HepG2 (cell line): ENCODE measurements around the gene PEX7. TPM values are rescaled to one million over a fixed set of nuclear protein-coding genes. Genes with fewer than 3 reads are reported as not detected.

Experiments used
- ATAC-seq: fragments of 200-7000 bp; cut with Tn5 transposase; 3 replicates; pipeline ENCODE4 v1.9.1; 2020; ENCODE audit warnings: mild to moderate bottlenecking, moderate library complexity
- BruUV-seq: library from RNA; stranded (reverse); fragments of 400-500 nt; replicated peaks from 2 replicates; lab custom pipeline; 2021; lab: Mats Ljungman, UMichigan
- CTCF ChIA-PET: fragments of 300-600 bp; formaldehyde crosslinking; extraction: SDS; loops from one replicate; lab custom pipeline; 2021; ENCODE audit warnings: low total read pairs, inconsistent platforms, low intra/inter-chr PET ratio; lab: Yijun Ruan, JAX
- POLR2A ChIA-PET: fragments of 350-600 bp; sonication (Branson Sonifier 250); formaldehyde crosslinking; loops from one replicate; lab custom pipeline; 2020; ENCODE audit warnings: antibody characterized with exemption, inconsistent platforms; lab: Yijun Ruan, JAX
- DNase-seq: peaks from one replicate; pipeline ENCODE4 v3.0.0-alpha.2; 2015; ENCODE audit warnings: low spot score
- FAIRE-seq: peaks from 3 replicates; lab custom pipeline; 2011; peaks lifted over from hg19 to GRCh38; lab: Jason Lieb, UNC
- H2AFZ ChIP-seq: one replicate; pipeline ENCODE4 v1.6.1; 2011; ENCODE audit warnings: low read length, inconsistent platforms
- H3K27ac ChIP-seq: fragments of 300-600 bp; 3 replicates; pipeline ENCODE4 v1.8.0; 2011; ENCODE audit warnings: mixed run types, mild to moderate bottlenecking, mixed read lengths, low read length, inconsistent platforms; ENCODE audit not compliant: insufficient read depth; ENCODE audit errors: extremely low read length
- H3K27me3 ChIP-seq, 2 experiments: fragments of 200-600 bp in 1 of 2; 2 replicates in 1 of 2; 3 replicates in 1 of 2; pipeline versions ENCODE4 v1.6.0 to v1.8.0; 2011; ENCODE audit warnings: low read length in 2 of 2, mild to moderate bottlenecking in 2 of 2, moderate library complexity in 2 of 2, inconsistent platforms in 1 of 2; ENCODE audit not compliant: insufficient read depth in 2 of 2, control insufficient read depth in 1 of 2
- H3K36me3 ChIP-seq, 2 experiments: fragments of 200-600 bp in 1 of 2; replicated peaks in 1 of 2; 2 replicates in 1 of 2; 3 replicates in 1 of 2; pipeline versions ENCODE4 v1.5.1 to v1.8.0; 2011; ENCODE audit warnings: low read length in 2 of 2, inconsistent platforms in 1 of 2; ENCODE audit not compliant: insufficient read depth in 2 of 2, control insufficient read depth in 1 of 2
- H3K4me1 ChIP-seq: 2 replicates; pipeline ENCODE4 v1.5.1; 2012; ENCODE audit warnings: low read length, inconsistent platforms; ENCODE audit not compliant: insufficient read depth
- H3K4me2 ChIP-seq: 2 replicates; pipeline ENCODE4 v1.6.0; 2011; ENCODE audit warnings: low read depth, low read length, inconsistent platforms
- H3K4me3 ChIP-seq, 3 experiments: fragments of 200-600 bp in 1 of 3; sonication (generic), shearing (Covaris generic) in 1 of 3; replicated peaks in 1 of 3; 2 replicates each; pipeline ENCODE4 v1.5.1; 2011 to 2016; ENCODE audit warnings: low read length in 3 of 3, inconsistent platforms in 2 of 3, low read depth in 2 of 3, mild to moderate bottlenecking in 2 of 3, control low read depth in 1 of 3, mixed read lengths in 1 of 3; ENCODE audit not compliant: insufficient read depth in 1 of 3
- H3K79me2 ChIP-seq: one replicate; pipeline ENCODE4 v1.6.1; 2011; ENCODE audit warnings: low read length, inconsistent platforms; ENCODE audit not compliant: insufficient read depth
- H3K9ac ChIP-seq: 2 replicates; pipeline ENCODE4 v1.6.0; 2011; ENCODE audit warnings: mild to moderate bottlenecking, low read depth, low read length, inconsistent platforms; ENCODE audit not compliant: insufficient read depth
- H3K9me3 ChIP-seq: 2 replicates; pipeline ENCODE4 v1.5.1; 2012; ENCODE audit warnings: mild to moderate bottlenecking, low read length
- H4K20me1 ChIP-seq: 2 replicates; pipeline ENCODE4 v1.6.0; 2011; ENCODE audit warnings: inconsistent platforms, mild to moderate bottlenecking, low read length, moderate library complexity; ENCODE audit not compliant: insufficient read depth
- AKAP8 ChIP-seq: sonication (generic); formaldehyde crosslinking; IDR thresholded peaks from 2 replicates; pipeline ENCODE4 v1.5.1; 2020; ENCODE audit warnings: mild to moderate bottlenecking, missing genetic modification reagents
- ATF7 ChIP-seq, 2 experiments: fragments of 450-650 bp in 1 of 2; sonication (generic) in 1 of 2; formaldehyde crosslinking in 1 of 2; IDR thresholded peaks; 2 replicates each; pipeline versions ENCODE4 v1.4.0 to v1.6.1; 2016 to 2020; ENCODE audit warnings: antibody characterized with exemption in 1 of 2, mild to moderate bottlenecking in 1 of 2, missing genetic modification reagents in 1 of 2
- KDM5B ChIP-seq: sonication (generic); formaldehyde crosslinking; IDR thresholded peaks from 2 replicates; pipeline ENCODE4 v1.4.0; 2020; ENCODE audit warnings: missing genetic modification reagents, mild to moderate bottlenecking, borderline replicate concordance
- RBM22 ChIP-seq: fragments of 200-400 bp; formaldehyde crosslinking; optimal IDR thresholded peaks from 2 replicates; pipeline ENCODE3; 2017; ENCODE audit warnings: mild to moderate bottlenecking, low read length, moderate library complexity
- SRSF9 ChIP-seq: fragments of 200-400 bp; formaldehyde crosslinking; IDR thresholded peaks from 2 replicates; pipeline ENCODE4 v1.6.1; 2018; ENCODE audit warnings: borderline replicate concordance, mild to moderate bottlenecking, low read depth, low read length; ENCODE audit not compliant: insufficient read depth, poor library complexity, severe bottlenecking
- TBL1XR1 ChIP-seq: fragments of 150-350 bp; IDR thresholded peaks from 2 replicates; pipeline ENCODE4 v1.6.1; 2014; ENCODE audit warnings: borderline replicate concordance, low read length; ENCODE audit not compliant: partially characterized antibody
- U2AF2 ChIP-seq: fragments of 200-400 bp; formaldehyde crosslinking; IDR thresholded peaks from 2 replicates; pipeline ENCODE4 v1.6.1; 2017; ENCODE audit warnings: low read depth, mild to moderate bottlenecking, low read length
- YY1 ChIP-seq: IDR thresholded peaks from 2 replicates; pipeline ENCODE4 v1.6.1; 2011; ENCODE audit warnings: low read length, low read depth, moderate library complexity, mild to moderate bottlenecking; ENCODE audit not compliant: insufficient read depth, insufficient replicate concordance
- ZNF292 ChIP-seq: sonication (generic); formaldehyde crosslinking; IDR thresholded peaks from 2 replicates; pipeline ENCODE4 v1.8.1; 2022; ENCODE audit warnings: mild to moderate bottlenecking, low read depth, missing genetic modification reagents, borderline replicate concordance
- WGBS: methylation state at CpG from one replicate; pipeline ENCODE4 v1.1.6; 2017; ENCODE audit warnings: low lambda C conversion rate; 5-methylcytosine and 5-hydroxymethylcytosine counted together
- in situ Hi-C: cut with HindIII; loops from 2 replicates; pipeline ENCODE4 v1.10.0; 2017; ENCODE audit warnings: low pct_unique_long_range_greater_than_20kb; ENCODE audit not compliant: extremely low pct_ligation_motif_present
- intact Hi-C: fragments of 100-400 bp; cut with micrococcal nuclease; formaldehyde crosslinking; loops from one replicate; pipeline ENCODE4 v1.10.0; 2022; ENCODE audit not compliant: unreplicated experiment
- polyA plus RNA-seq, 8 experiments: library from polyadenylated mRNA; depleted of rRNA in 3 of 8; stranded (reverse) in 7 of 8; unstranded in 1 of 8; fragments of >200 nt; fragmentation: Illumina TruSeq in 4 of 8; extraction: Trizol in 4 of 8; gene quantifications; 2 replicates each; pipeline versions ENCODE4 v1.2.1 to v1.2.3, GENCODE V29; 2011 to 2016; ENCODE audit warnings: low read depth in 4 of 8, missing spikeins in 1 of 8, mixed read lengths in 1 of 8; ENCODE audit not compliant: insufficient read depth in 1 of 8
- total RNA-seq, 5 experiments: library from RNA; depleted of rRNA; stranded (reverse); fragments of >200 nt; fragmentation: Illumina TruSeq; extraction: Trizol; gene quantifications; 2 replicates each; pipeline ENCODE4 v1.2.3, GENCODE V29; 2016; ENCODE audit warnings: low read depth in 1 of 5
- TF ChIP-seq, protein P1 (sequence below): sonication (generic); formaldehyde crosslinking; conservative IDR thresholded peaks from 2 replicates; pipeline ENCODE4 v1.8.1; 2023; ENCODE audit warnings: missing genetic modification reagents

The PEX7 gene
- total and polyA plus RNA-seq, 2 of the 13 experiments (the other 11 are each of a cell fraction or from before 2014, with no cell fraction given): 0.04 to 0.53 TPM

DNA sequence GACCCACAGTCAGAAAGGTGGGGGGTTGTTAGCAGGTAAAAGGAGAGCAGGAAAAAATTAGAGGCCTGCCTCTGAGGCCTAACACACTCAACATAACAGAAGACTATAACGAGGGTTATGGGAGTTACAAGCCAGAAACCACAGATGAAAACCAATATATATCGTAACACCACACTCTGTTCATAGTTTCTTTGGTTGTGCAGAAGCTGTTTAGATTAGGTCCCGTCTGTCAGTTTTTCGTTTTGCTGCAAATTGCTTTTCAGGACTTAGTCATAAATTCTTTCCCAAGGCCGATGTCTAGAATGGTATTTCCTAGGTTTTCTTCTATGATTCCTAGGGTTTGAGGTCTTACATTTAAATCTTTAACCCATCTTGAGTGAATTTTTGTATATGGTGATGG, 26.4 kb upstream of the PEX7 start:
- Histone ChIP-seq H3K79me2 (no peaks in the 10 kb centered on the region), H3K4me3 (no peak overlapping the region), H3K27me3 (peaks cover 1 to 40% of the 10 kb centered on the region in 2 experiments; a peak in 4 of 5 replicates), H2AFZ (no peak overlapping the region), H3K9ac (no peak overlapping the region), H3K4me1 (peaks cover 18% of the 10 kb centered on the region), H3K36me3 (no peaks in the 10 kb centered on the region), H3K9me3 (no peaks in the 10 kb centered on the region), H3K4me2 (no peak overlapping the region), H4K20me1 (no peaks in the 10 kb centered on the region), H3K27ac (no peak overlapping the region)
- no peak for ATAC-seq
- in situ Hi-C loops: no loop called here
- TF ChIP-seq YY1 (no peak), SRSF9 (no peak)
- POLR2A ChIA-PET: no interaction called here
- CTCF ChIA-PET: no interaction called here
- BruUV-seq: no TSS peak
- WGBS: 5% methylated on average over 5 of the region's 5 CpGs
- intact Hi-C loops: loop anchor here (10.0 kb wide), 1 partner anchor 211 kb away; no protein-coding TSS in a partner anchor
- DNase-seq: no peak
- no peak for FAIRE-seq

DNA sequence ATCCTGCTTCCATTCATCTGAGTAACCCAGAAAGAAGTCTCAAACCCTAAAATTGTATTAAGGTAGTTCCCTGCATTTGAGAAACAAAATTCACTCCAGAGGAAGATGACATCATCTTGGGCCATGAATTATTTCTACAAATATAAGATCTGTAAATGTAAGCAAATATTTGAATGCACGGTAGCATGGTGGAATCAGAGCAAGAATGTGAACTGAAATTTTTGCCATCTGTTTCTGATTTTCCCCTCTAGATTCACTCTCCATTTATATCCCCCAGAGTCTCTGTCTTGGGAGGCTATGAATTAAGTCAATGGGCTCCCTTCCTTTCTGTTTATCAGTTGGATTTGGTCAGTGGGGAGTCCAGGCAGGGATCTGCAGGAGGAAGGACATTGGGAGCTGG, 24.3 kb upstream of the PEX7 start:
- no peak for DNase-seq
- Histone ChIP-seq H3K27me3 (peaks cover 0 to 24% of the 10 kb centered on the region in 2 experiments; a peak in 2 of 5 replicates), H3K4me3 (no peak overlapping the region), H3K4me2 (no peak overlapping the region), H4K20me1 (no peaks in the 10 kb centered on the region), H3K79me2 (no peaks in the 10 kb centered on the region), H3K36me3 (no peaks in the 10 kb centered on the region), H3K9me3 (no peaks in the 10 kb centered on the region), H3K9ac (no peak overlapping the region), H2AFZ (no peak overlapping the region), H3K27ac (no peak overlapping the region), H3K4me1 (peaks cover 3% of the 10 kb centered on the region; the same call in 1 of the 2 replicates)
- POLR2A ChIA-PET: no interaction called here
- in situ Hi-C loops (no loop called here), intact Hi-C loops (loop anchor here (10.0 kb wide), 1 partner anchor 213 kb away; no protein-coding TSS in a partner anchor)
- no TSS peak for BruUV-seq
- TF ChIP-seq, protein P1, sequence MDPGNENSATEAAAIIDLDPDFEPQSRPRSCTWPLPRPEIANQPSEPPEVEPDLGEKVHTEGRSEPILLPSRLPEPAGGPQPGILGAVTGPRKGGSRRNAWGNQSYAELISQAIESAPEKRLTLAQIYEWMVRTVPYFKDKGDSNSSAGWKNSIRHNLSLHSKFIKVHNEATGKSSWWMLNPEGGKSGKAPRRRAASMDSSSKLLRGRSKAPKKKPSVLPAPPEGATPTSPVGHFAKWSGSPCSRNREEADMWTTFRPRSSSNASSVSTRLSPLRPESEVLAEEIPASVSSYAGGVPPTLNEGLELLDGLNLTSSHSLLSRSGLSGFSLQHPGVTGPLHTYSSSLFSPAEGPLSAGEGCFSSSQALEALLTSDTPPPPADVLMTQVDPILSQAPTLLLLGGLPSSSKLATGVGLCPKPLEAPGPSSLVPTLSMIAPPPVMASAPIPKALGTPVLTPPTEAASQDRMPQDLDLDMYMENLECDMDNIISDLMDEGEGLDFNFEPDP (CRISPR knock-in tag): no peak
- TF ChIP-seq U2AF2 (no peak), ZNF292 (CRISPR knock-in tag) (no peak), KDM5B (CRISPR knock-in tag) (no peak), TBL1XR1 (no peak), RBM22 (no peak), ATF7 (IDR thresholded peaks at IDR 0.05) (peak; percentile 69), ATF7 (CRISPR knock-in tag; IDR thresholded peaks at IDR 0.05) (no peak), AKAP8 (no peak)
- no peak for FAIRE-seq
- no peak for ATAC-seq
- CTCF ChIA-PET: no interaction called here
- 32% methylated on average over 1 of the region's 1 CpG for WGBS
